Fibroblast of upper back skin (primary cell): ENCODE measurements around the gene PPARA.
A peak's percentile ranks its signal among the peaks of the same experiment; 100 is the strongest.

Source experiments
- DNase-seq: peaks from one replicate; pipeline ENCODE4 v3.0.0-alpha.2; 2013

The PPARA gene

DNA sequence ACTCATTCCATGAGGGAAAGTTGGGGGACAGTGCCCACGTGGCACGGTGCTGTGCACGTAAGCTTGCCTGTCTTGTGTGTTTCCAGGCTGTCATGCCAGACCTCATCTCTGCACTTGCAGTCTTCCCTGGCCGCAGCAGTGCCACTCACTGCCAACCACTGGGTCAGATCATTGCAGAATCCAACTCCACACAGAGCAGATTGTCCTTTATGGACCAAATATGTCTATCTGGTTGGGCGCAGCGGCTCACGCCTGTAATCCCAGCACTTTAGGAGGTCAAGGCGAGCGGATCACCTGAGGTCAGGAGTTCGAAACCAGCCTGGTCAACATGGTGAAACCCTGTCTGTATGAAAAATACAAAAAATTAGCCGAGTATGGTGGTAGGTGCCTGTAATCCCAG is 4.4 kb upstream of the PPARA start:
- DNase-seq, result no peak

DNA sequence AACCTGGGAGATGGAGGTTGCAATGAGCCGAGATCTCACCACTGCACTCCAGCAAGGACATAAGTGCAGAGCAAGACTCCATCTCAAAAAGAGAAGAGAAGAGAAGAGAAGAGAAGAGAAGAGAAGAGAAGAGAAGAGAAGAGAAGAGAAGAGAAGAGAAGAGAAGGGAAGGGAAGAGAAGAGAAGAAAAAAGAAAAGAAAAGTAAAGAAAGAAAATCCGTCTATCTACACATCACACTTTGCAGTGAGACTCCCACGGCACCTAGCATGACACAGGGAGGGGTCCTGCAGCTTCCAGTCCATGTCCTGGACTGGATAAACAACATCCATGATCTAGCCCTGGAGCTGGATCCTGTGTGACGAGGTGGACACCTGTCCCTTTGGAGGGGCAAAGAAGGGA is 4.0 kb upstream of the PPARA start:
- DNase-seq, result no peak

DNA sequence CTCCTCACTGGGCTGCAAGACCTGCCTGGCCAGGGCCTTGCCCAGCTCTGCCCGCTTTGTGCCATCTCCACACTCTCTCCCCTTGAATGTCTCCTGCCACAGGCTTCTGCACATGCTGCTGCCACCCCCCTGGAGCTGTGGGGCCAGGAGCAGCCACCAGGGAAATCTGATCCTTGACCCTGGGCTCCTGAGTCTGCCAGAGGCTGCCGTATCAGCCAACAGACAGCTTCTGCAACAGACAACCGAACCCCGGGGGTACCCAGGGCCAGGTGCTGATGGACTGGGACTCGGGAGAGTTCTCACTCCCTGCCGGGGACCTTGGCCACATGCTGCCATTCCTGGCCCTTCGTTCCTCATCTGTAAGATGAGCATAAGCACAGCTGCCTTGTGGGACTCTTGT is 3.3 kb upstream of the PPARA start:
- no peak for DNase-seq

DNA sequence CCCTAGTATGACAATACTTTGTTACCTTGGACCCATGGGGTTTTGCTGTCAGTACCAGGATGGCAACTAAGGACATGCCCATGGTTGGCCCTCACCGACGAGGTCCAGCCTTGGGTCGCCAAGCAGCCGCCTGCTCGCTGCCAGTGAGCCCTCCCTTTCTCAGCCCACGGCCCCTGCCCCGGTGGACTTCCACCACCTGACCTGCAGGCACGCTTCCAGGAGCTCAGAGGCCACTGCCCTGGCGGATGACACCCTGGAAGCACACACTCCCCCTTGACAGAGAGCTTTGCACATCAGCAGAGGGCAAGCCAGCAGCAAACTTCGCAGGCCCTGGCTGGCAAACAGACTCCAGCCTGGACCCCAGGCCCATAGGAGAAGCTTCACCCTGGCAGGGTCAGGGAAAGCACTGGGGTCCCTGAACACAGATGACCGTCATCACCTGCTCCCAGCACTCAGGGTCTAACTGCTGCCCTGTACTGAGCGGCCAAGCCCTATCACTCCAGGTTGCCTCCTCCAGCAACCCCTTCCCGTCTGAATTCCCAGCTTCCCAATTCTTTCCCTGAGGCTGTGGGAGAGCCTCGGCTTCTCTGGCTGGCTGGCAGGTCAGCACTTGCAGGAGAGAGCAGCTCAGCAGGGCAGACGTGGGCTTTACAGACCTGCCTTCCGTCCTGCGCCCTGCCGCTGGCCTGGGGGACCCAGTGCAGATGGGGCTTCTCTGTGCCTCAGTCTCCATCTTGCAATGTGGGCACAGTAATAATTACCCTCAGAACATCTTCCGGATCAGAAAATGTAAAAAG is 2.7 kb upstream of the PPARA start:
- no peak for DNase-seq

DNA sequence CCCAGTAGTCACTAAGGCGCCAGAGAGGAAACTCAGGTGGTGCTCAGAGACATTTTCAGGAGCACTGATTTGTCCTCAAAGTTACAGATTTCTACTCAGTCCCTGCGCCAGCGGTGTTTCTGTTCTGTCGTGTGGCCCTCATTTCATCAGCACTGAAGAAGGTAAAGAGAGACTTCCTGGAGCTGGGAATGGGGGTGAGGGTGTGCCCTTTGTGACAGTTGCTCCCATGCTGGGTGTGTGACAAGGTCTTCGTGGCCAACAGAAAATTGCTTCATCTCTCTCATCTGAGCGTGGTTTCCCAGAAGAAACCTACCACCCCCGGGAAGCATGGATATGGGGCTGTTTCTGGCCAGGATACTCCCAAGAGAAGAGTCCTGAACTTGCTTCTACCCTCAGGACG is 2.0 kb upstream of the PPARA start:
- no peak for DNase-seq

DNA sequence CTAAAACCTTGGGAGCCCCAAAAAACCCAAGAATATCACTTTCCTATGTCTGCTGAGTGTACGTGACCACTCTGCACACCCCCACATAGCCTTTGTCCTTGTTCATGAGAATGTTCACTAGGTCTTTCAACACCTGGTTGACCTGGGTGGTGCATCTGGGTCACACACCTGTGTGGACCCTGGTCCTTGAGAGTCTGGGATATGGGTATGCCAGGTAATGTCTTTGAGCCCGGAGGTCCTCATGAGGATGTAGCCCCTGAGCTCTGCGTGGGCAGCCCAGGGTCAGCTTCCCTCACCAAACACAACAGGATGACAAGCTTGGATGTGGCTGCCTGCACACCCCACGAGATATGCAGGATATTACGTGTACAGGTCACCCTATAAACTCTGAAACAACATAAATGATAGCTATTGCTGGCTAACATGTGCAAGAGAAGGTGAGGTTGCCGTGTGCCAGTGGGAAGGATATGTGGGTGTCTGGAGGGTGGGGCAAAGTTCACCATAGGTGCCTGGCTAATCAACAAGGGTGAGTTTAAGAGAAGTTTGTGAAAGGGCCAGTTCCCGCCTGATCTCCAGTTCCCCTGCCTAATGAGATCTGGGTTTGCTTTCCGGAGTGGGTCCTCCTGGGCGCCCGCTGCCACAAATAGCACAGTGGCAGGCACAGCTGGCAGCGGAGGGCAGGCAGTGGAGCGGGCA is 1.4 kb upstream of the PPARA start:
- no peak for DNase-seq

DNA sequence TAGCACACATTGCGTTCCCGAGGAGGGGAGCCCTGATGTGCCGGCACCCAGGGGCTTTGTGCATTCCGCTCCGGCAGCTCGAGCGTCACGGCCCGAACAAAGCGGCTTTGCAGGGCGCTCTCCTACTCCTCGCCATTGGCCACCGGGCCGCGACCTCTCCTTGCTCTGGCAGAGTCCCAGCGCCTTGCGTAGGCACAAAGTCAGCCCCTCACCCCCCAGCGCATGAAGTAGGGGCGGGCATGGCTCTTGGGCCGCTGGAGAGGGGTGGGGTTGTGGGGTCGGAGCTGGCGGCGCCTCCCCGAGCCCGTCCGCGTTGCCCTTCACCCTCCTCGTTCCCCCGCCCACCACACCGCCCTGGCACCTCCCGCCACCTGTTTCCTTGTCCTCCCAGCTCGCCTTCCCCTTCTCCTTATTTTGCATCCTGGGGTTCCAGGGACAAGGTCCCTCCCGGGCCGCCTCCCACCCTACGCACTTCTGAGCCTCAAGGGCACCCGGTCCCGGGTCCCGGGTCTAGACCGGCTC is 753 bp upstream of the PPARA start:
- no peak for DNase-seq

DNA sequence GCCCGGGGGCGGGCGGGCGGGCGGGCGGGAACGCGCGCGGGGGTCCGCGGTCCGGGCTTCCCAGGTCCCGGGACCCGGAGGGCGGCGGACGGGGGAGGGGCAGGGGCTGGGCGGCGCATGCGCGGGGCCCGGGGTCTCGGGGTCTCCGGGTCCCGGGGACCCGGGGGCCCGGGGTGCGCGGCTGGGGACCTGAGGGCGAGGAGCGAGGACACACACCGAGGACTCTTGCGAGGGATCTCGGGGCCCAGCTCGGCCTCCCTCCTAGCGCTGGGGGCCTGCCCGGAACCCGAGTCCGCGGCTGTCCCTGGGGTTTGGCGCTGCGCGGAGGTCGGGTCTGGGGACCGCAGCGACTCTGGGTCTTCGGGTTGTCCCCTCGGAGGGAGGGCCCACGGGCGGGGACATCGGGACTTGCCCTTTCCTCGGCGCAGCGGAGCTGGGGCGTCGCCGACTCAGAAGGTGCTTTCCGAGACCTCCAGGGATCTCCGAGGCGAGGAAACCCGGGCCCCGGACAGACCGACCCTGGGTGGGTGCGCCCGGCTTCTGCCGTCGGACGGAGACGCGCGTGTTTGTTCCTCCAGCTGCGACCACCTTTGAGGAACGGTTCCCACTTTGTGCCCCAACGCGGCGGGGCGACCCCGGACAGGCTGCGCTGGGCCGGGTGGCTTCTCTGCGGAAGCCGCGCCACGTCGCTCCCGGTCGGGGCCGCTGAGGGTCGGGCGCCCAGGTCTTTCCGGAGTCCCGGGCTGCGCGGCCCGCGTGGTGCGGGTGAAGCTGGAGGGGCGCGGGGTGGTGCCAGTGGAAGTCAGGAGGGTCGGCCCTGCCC is 540 bp downstream of the PPARA start:
- no peak for DNase-seq

DNA sequence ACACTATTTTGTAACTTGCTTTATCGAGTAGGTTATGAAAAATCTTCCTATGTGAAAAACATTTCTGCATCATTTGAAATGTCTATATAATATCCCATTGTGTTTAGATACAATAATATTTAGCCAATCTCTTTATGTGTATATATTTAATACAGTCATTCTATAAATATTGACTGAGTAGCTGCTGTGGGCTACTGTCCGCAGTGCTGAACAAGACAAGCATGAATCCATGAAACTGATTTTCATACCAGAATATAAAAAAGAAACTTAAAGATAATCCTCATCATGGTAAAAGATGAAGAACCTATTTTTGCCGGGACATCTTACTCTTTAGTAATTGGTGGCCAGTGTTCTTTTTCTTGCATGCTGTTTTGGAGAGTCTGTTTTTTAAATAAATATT is 3.6 kb downstream of the PPARA start:
- no peak for DNase-seq

DNA sequence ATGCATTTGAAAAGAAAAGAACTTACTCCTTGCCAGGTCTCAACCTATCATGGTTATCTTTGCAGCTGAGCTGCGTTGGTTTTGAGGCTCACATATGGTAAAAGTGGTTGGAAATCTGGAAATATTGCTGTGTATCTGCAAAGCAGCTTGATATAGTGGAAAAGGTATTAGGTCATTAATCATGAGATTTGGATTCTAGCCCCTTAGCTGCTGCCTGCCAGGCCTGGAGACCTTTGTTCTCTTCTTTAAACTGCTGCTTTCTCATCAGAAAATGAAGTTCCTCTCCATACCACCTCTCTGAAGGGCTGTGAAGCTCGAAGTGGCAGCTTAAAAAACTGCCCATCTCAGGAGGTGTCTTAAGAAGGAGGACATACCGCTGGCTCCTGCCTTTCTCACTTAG is 5.7 kb downstream of the PPARA start:
- DNase-seq, result no peak

DNA sequence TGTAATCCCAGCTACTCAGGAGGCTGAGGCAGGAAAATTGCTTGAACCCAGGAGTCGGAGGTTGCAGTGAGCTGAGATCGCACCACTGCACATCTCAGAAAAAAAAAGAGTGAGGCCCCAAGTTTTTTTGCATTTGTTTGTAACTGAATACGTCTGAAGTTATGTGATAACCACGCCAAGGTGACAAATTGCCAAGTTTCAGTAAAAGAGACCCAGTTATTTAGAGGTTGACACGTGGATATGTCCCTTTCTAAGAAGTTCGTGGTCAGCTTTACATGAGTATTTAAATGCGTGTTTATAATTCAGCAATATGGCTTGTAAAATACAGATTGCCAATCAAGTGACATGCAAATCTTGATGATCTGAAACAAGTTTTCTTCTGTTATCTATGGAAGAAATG is 8.0 kb downstream of the PPARA start:
- DNase-seq, result no peak

DNA sequence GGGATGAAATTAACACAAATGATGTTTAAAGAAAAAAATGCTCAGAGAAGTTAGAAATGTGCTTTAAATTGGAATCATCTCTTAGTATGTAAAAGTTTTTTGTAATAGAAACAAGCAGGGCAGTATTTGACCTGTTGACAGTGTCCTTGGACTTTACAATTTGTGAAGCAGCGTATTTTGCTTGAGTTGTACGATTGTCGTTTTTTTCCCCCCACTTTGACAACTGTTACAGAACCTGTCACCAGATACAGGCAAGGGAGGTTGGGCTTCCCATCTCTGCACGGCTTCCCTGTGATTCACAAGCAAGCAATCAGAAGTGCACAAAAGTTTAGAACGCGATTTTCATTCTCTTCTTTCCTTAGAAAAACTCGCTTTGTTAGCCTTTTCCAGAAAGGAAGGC is 8.9 kb downstream of the PPARA start:
- no peak for DNase-seq

DNA sequence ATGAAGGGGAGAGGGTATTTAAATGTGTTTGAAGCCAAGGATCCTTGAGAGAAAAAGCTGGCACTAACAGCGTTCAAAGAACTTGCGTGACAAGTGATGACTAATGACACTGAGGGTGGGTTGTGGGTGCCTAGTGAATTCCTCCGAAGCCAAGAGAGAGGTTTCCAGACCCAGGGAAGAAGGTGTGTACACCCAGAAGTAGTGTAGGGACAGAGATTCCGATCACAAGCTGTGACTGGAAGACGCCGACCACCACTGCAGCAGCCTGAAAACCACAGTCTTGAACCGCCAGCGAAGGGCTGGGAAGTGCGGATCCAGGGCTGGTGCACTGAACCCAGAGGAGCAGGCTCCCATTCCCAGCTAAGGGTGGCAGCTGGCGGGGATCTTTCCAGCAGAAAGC is 9.5 kb downstream of the PPARA start:
- DNase-seq, result no peak

DNA sequence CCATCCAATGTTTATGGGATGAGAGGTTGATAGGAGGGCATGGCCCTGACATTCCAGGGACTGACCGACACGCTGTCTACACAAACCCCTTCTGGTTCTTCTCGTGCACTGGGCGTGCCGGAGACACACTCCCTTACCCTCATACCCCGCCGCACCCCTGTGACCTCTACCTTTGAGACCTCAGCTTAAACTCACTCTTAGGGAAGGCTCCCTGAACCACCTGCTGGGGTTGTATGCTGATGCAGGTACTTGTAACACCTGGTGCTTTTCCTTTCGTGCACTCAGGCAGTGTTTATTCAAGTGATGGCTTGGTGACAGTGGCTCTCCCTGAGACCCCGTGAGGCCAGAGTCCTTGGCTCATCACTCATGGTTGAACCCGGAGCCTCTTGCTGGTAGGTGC is 12.0 kb downstream of the PPARA start:
- DNase-seq, result no peak

DNA sequence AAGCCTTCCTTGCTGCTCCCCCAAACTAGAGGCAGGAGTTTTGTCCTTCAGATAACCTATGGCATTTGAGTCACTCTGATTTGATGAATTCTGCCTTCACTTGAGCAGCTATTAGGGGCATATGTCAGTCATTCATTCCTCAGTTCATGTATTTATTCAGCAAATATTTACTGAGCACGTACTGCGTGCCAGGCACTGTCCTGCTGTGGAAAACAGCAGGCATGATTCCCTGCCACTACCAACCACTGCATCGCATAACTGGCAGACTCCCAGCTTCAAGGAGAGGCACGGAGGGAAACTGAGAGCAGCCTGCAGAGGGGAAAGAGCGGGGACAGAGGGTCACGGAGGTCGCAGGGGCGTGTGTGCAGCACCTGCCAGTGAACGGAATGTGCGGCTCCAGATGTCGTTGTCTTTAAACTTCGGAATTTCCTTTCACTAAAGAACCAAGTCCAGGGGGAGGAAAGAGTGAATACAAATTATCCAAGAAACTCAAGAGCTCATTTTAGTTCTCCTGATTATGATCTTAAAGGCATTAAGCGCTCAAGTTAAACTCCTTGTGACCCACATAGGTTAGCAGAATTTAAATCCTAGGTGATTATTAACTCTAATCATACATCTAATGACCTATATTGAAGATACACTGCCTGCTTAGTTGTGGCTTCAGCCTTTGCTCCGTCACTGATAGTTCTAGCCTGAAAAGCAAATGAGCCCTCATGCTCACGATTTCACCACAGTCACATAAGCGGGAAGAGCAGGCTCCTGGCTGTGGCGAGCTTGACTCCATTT is 12.6 kb downstream of the PPARA start:
- no peak for DNase-seq

DNA sequence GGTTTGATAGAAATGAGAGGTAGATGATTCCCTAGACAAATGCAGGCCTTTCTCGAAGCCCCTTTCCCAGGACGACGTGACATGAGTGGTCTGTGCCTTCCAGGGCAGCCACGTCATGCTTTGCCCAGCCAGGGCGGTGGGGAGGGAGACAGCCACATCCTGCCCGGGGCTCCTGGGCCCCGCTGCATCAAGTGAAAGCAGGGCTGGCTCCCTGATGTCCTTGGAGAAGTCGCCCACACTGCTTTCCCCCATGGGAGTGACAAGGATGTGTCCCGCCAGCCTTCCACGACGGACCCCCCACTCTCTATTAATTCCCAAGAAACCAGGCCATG is 13.2 kb downstream of the PPARA start:
- no peak for DNase-seq

DNA sequence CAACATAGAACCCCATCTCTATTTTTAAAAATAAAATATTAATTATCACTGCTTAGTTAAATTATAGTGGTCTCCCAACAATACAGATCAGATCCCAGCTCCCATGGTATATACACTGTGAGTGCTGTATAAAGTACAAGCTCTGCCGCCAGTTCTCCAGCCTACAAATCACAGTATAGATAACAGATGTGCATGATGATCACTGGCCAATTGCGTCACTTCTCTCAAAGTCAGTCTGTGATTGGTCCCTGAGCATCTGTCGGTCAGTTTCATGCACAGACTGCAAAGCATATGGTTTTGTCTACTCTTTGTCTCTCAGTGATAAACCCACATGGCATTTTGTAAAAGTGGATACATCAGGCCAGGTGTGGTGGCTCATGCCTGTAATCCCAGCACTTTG is 15.7 kb downstream of the PPARA start:
- DNase-seq, result peak; percentile 22

DNA sequence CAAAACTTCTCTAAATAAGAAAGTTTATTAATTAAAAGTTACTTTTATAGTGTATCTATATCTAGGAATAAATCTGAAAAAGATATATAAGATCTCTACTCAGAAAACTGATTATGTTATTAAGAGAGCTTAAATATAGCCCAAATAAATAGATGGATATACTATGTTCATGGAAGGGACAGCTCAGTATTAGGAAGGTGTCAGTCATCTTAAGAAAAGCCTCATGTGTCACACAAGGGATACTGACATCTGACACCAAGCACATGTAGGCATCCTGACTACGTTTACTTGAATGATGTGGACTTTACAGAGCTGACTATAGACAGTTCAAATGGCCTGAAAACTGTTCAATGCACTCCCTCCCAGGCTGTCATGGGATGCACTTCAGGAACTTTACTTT is 19.3 kb downstream of the PPARA start:
- no peak for DNase-seq

DNA sequence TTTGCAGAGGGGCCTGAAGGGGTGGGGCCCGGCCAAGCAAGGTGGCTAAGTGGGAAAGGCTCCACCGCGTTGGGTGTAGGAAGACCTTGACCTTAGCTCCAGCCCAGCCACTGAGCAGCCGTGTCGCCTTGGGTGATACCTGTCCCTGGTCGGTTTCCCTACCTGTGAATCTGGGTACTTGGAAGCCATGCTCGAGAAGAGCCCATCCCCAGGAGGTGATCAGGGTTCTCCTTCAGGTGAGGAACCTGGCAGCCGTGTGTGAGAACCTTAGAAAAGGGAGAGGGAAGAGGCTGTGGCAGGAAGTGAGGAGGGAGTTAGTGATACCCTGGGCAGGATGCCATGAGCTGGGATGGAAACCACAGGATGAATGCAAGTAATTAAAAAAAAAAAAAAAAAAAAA is 21.6 kb downstream of the PPARA start:
- peak; percentile 78 for DNase-seq

DNA sequence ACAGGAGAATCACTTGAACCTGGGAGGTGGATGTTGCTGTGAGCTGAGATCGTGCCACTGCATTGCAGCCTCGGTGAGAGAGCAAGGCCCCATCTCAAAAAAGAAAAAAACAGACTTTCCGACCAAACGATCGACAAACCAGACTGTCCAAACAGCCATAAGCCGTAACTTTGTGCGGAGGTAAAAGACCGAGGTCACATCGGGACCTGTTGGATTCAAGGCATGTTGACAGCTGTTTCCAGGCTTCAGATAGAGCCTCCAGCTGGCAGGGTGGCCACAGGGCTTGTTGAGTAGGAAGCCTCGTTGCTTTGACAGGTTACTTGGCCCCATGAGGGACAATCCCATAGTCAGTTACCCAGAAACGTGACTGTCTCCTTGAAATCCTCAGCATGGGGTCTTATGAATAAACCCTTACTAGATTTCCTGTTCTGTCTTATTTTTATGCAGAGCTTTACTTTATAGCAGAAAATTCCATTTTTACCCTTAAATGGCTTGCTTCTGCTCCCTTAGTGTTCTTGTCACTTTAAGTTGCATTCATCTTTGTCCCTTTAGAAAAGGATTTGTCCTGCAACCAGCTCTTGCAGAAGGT is 22.3 kb downstream of the PPARA start:
- no peak for DNase-seq

DNA sequence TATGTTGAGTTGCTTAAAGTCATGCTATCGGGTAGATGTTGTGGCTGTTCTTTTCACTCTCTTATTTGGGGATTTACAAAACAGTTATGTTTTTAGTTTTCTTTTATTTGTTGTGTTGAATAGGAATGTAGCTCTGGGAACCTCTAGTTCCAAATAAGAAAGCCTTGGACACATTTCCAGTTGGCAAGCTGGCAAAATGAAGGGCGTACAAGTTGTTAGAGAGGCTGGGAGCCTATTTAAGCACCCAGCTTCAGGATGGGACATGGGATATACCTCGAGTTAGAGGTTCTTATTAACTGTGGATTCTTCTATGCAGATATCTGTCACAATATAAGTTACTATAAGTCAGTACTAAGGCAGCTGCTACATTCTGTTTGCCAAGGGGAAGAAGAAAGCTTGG is 22.8 kb downstream of the PPARA start:
- no peak for DNase-seq

DNA sequence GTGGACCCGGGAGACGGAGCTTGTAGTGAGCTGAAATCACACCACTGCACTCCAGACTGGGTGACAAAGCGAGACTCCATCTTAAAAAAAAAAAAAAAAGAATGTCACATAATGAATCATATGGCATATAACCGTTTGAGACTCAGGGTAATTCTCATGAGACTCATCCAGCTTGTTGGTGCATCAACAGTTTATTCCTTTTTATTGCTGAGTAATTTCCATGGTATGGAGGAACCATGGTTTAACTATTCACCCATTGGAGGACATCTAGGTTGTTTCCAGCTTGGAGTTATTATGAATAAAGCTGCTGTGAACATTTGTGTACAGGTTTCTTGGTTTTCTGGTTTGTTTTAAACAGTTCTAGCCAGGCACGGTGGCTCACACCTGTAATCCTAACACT is 25.3 kb downstream of the PPARA start:
- peak; percentile 50 for DNase-seq
